CD4-positive, alpha-beta T cell treated with Interleukin-15 for 1 hour (primary cell): ENCODE measurements around the gene FRMPD4.
"Not testable (repeated sequence)": the region's sequence is repeated elsewhere in the genome, so short reads cannot be mapped to it uniquely, and the experiment has no call there.

Experiments
- DNase-seq: peaks from one replicate; pipeline ENCODE4 v3.0.0-alpha.2; 2020

FRMPD4 gene

DNA sequence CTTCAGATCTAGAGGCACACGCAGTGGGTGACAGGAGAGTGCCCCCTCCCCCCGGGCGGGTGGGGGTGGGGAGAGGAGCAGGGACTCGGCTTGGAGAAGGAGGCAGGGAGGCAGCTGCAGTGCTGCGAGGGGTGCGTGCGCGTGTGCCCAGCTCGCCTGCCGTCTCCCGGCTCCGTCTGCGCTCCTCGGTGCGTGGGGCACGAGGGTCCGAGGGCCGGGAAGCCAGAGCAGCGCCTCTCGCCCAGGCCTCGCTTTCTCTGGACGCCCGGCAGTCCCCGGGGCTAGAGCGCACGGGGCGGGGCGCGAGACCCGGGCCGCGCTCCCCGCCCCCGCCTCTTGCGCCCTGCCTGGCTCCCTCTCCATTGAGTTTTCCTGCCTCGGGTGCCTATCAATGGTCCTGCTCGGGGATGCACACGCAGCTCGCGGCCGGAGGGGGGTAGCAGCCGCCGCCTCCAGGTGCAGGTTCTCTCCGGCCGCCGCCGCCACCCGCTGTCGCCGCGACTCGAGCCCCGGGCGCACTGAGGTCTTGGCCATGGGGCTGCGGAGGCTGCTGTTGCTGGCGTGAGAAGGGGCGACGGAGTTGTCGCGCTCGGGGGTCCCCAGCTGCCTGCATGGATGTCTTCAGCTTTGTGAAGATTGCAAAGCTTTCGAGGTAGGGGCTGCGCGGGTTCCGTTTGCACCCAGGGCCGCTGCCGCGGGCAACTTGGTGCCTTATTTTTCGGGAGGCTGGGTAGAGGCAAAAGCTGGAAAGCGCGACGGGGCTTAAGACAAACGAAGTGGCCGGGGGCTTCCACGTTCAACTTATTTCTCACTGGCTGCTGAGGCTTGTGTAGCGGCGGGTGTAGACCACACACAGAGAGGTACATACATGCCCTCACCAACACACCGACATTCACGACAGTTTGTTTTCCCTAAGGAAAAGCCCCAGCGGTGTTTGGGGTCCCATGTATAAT lies at the start of gene FRMPD4:
FRMPD4 (plus strand) TSS at position 113 of the 953 bp plus-strand sequence; CDS start at position 612, 499 bp downstream.
- no peak for DNase-seq

GRCh38 chrX:12089740-12090139 lies 48.5 kb upstream of the FRMPD4 start:
- no peak for DNase-seq

- DNase-seq, result no peak
Measured at GRCh38 chrX:12113321-12113720, 25.0 kb upstream of the FRMPD4 start.

- DNase-seq, result no peak
Measured at GRCh38 chrX:12115377-12115776, 22.9 kb upstream of the FRMPD4 start.

DNA sequence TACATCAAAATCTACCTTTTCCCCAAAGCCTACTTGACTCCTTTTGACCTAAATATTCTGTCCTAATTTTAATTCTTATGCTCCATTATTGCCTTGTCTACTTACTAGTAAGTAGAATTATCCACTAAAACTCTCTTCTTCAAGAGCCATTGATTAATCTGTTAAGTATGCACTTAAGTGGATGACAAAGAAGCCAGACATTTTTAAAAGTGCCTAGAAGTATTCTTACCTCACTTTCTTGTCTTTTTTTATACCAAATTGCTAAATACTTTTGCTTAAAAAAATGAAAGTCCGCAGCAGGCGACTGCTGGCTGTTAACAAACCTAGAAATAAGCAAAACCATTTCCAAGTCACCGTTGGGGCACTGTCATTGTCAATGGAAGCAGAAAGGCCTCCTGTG lies 20.1 kb upstream of the FRMPD4 start:
- DNase-seq, result no peak

- no peak for DNase-seq
Measured at GRCh38 chrX:12128017-12128416, 10.3 kb upstream of the FRMPD4 start.

GRCh38 chrX:12137951-12138360 lies 317 bp upstream of the FRMPD4 start:
- DNase-seq, result no peak

GRCh38 chrX:12139934-12140611 lies 1.8 kb downstream of the FRMPD4 start:
- DNase-seq, result no peak

DNA sequence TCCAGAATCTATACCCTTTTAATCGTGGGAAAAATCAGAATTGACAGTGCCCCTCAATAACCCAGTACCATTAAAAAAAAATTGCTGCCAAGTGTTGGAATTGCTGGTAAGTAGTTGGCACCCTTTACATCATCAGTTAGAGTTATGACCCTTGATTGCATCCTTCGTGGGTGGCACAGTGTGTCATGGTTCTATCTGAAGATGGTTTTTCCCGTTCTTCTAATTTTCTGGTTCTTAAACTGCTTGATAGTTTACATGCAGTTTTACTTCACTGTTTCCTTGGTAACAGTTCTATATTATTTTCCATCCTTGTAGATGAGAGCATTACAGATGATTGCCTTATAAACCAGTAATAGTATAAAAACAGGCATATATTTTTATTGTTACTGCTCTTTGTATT lies 3.2 kb downstream of the FRMPD4 start:
- DNase-seq, result no peak

GRCh38 chrX:12142661-12143060 lies 4.4 kb downstream of the FRMPD4 start:
- DNase-seq, result no peak

GRCh38 chrX:12145402-12145801 lies 7.1 kb downstream of the FRMPD4 start:
- DNase-seq, result no peak

DNA sequence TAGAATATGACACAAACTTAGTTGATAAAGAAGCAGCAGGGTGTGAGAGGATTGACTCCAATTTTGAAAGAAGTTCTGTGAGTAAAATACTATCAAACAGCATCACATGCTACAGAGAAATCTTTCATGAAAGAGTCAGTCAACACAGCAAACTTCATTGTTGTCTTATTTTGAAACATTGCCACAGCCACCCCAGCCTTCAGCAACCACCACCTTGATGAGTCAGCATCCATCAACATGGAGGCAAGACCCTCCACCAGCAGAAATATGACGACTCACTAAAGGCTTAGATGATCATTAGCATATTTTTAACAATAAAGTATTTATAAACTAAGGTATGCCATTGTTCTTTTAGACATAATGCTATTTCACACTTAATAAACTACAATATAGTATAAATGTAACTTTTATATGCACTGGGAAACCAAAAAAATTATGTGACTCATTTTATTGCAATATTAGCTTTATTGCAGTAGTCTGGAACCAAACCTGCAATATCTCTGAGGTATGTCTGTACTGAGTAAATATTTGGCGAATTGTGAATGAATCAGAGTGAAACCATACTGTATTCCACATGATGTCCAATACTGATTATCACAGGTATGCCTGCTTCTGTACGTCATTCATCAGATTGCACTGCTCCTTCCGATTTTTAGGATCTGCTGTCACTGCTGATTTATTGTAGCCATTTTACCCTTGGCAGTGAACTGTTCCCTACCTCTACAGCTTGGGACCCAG lies 11.6 kb downstream of the FRMPD4 start:
- DNase-seq, result no peak

DNA sequence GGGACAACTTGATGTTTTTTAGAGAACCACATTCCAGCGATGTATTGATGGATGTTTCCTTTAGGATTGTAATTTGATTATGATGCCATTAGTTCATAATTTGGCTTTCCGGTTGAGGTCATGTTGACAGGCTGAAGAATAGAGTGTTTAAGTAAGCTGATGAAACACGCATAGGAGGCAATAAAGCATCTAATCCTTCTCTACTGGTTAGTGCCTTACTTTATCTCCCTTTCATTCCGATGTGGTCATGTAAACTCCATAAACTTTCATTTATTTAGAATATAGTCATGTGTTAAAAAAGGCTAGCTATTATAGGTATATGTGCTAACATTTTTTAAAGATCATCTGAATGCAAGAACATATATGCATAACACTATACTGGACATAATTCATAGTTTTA lies 15.0 kb downstream of the FRMPD4 start:
- DNase-seq, result no peak

DNA sequence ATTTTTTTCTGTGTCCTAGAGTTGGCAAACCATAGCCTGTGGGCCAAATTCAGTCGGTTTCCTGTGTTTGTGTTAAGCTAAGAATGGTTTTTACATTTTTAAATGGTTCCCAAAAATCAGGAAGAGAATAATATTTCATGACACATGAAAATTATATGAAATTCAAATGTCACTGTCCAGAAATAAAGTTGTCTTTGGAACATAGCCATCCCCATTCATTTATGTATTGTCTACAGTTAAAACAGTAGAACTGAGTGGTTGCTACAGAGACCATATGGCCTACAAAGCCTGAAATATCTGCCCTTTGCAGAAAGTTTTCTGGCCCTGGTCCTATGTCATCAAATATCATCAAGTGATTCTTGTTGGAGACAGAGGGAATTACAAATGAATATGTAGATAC lies 15.5 kb downstream of the FRMPD4 start:
- no peak for DNase-seq

DNA sequence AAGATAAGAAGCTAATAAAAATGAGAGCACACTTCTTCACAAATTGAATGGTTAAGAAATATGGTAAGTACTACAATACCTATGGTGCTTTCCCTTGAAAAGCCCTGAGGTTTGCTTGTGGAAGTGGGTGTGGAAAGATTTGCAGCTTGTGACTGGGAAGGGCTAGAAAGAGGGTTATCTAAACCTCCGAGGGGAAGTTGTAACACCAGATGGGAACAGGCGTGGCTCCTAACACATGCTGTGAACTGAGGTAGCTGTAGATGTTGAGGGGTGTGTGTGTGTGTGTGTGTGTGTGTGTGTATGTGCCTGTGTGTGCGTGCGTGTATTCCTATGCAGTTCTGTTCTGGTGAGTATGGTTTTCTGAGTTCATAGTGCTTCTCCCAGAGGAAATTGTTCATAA lies 21.5 kb downstream of the FRMPD4 start:
- no peak for DNase-seq

DNA sequence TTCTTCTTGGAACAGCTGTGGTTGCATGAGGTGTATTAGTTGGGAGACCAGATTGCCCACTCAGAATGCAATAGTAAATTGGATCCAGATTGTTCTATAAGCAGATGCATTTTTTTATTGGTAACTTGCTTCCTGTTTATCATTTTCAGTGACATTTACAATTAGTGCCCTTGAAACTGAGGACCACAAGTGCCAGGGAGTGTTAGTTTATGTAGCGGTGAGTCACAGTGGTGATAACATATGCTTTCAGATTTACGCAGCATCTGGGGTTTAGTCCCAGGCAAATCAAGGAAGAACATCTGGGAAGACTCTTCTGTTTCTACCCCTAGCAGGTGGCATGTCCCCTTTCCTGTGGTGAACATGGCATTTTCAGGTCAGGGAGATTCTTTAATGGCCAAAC lies 24.1 kb downstream of the FRMPD4 start:
- DNase-seq, result no peak

DNA sequence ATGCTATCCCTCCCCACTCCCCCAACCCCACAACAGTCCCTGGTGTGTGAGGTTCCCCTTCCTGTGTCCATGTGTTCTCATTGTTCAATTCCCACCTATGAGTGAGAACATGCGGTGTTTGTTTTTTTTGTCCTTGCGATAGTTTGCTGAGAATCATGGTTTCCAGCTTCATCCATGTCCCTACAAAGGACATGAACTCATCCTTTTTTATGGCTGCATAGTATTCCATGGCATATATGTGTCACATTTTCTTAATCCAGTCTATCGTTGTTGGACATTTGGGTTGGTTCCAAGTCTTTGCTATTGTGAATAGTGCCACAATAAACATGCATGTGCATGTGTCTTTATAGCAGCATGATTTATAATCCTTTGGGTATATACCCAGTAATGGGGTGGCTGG lies 25.9 kb downstream of the FRMPD4 start:
- DNase-seq, result not testable (repeated sequence)

GRCh38 chrX:12170755-12171154 lies 32.5 kb downstream of the FRMPD4 start:
- DNase-seq, result no peak

DNA sequence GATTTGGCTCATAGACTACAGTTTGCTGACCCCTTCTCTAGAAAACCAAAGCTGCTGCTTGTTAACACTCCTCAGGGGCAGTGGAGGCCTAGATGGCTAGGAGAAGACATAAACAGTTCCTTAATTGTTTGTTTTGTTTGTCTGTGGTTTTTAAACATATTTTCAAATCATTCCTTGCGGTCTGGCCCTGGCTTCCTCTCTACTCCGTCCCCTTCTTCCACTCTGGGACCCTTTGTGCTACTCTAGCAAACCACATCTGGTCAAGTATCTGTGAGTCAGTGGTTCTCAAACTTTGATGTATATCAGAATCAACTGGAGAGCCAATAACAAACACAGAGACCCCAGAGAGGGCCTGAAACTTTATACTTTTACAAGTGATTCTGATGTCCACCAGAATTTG lies 36.1 kb downstream of the FRMPD4 start:
- DNase-seq, result no peak

DNA sequence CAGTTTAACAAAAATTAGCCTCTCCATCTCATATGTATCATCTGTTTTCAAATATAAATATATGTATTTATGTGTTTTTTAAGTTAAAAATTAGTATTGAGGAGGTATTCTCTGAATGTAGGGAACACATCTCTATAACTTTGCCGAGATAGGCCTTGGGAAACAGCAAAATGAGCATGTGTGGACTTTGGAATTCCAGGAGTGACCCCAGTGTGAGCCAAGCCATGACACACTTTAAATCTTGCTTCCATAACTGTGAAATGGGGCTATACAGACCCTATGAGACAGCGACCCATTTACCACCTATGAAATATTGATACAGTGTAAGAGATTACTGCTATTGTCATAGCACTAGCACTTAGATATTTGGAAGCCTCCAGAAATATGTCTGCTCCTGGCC lies 58.8 kb downstream of the FRMPD4 start:
- no peak for DNase-seq

DNA sequence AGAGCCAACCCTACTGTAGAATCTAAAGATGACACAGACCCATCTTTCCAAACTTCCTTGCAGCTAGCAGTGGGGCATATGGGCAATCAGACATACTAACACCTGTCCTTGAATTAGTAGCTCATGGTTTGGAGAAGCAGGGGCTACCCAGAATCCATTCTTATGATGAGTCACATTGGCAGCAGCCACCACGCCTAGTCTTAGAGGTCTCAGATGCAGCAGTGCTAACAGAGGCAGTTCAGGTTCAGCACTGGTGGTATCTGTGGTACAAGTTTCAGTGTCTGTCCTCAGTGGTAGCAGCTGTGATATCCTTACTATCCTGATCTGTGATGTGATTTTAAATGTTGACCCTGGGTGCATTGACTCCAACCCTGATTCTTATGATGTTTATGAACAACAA lies 68.1 kb downstream of the FRMPD4 start:
- DNase-seq, result no peak

DNA sequence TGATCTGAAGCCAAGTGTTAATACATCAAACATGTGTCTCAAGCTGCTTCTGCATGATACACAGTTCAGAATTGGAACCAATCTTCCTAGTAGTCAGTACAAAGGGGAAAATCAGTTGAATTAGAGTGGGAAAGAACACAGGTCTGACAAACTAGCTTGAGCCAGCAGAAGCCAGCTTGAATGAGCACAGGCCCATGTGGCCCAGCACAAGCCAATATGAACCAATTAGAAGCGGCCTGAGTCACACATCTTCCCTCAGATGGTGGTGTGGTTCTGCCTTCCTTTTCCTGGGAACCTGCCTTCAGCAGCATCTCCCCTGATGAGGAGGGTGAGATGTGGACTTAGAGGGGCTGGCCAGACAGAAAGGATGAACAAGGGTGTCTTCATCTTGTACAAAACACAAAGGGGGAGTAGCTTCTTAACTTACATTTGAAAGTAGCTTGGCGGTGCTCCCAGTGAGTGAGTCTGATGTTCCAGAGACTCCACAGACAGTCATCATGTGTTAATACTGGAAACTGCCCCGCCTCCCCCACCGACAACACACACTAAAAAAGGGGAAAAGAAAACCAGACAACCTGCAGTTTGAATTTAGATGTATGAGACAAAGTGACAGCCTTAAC lies 72.0 kb downstream of the FRMPD4 start:
- DNase-seq, result no peak

DNA sequence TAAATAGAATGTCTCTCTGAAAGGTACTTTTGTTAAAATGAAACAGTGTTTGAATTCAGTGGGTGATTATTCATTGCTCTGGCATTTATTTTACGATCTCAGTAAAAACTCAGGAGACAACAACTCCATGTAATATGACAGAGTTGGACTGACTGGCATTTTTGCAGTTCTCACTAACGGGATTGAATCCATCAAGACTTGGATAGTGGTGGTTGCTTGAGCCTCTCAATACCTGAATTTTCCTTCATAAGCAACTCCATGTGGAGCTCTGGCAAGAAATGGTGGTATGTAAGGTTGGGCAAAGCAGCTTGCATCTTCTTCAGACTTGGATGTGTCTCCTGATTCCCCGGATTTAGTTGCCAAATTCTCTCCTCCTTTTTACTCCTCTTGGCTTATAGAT lies 72.7 kb downstream of the FRMPD4 start:
- no peak for DNase-seq
